ENCODE data around the gene PPP1R37.
"Not testable (repeated sequence)": the region's sequence is repeated elsewhere in the genome, so short reads cannot be mapped to it uniquely, and the experiment has no call there.

The PPP1R37 gene

GRCh38 chr19:45118106-45118505, 25.1 kb downstream of the PPP1R37 start:
- no peak for DNase-seq

- DNase-seq: not testable (repeated sequence)
Observed at GRCh38 chr19:45118591-45119355, 25.8 kb downstream of the PPP1R37 start.

GRCh38 chr19:45119582-45119981, 26.6 kb downstream of the PPP1R37 start:
- no peak for DNase-seq

GRCh38 chr19:45121827-45122345, 28.9 kb downstream of the PPP1R37 start:
- DNase-seq: no peak

GRCh38 chr19:45122832-45123231, 29.9 kb downstream of the PPP1R37 start:
- no peak for DNase-seq

- DNase-seq: no peak
Observed at GRCh38 chr19:45123440-45123850, 30.5 kb downstream of the PPP1R37 start.

- no peak for DNase-seq
Observed at GRCh38 chr19:45124021-45124420, 31.0 kb downstream of the PPP1R37 start.

GRCh38 chr19:45125360-45125759, 32.4 kb downstream of the PPP1R37 start:
- no peak for DNase-seq

GRCh38 chr19:45125975-45126493, 33.1 kb downstream of the PPP1R37 start:
- DNase-seq: peak; percentile 40

- no peak for DNase-seq
Observed at GRCh38 chr19:45126654-45127053, 33.7 kb downstream of the PPP1R37 start.

- DNase-seq: peak; percentile 19
Observed at GRCh38 chr19:45128146-45128545, 35.2 kb downstream of the PPP1R37 start.

- DNase-seq: no peak
Observed at GRCh38 chr19:45128806-45129205, 35.8 kb downstream of the PPP1R37 start.

GRCh38 chr19:45130236-45130635, 37.3 kb downstream of the PPP1R37 start:
- no peak for DNase-seq

GRCh38 chr19:45130888-45131615, 38.1 kb downstream of the PPP1R37 start:
- DNase-seq: peak; percentile 86

- DNase-seq: no peak
Observed at GRCh38 chr19:45133661-45134060, 40.7 kb downstream of the PPP1R37 start.

GRCh38 chr19:45135176-45135885, 42.4 kb downstream of the PPP1R37 start:
- no peak for DNase-seq

- no peak for DNase-seq
Observed at GRCh38 chr19:45136507-45137178, 43.7 kb downstream of the PPP1R37 start.

- DNase-seq: no peak
Observed at GRCh38 chr19:45137179-45137761, 44.3 kb downstream of the PPP1R37 start.

GRCh38 chr19:45138303-45138751, 45.3 kb downstream of the PPP1R37 start:
- DNase-seq: no peak

- no peak for DNase-seq
Observed at GRCh38 chr19:45139286-45140143, 46.5 kb downstream of the PPP1R37 start.

- DNase-seq: no peak
Observed at GRCh38 chr19:45140144-45140503, 47.1 kb downstream of the PPP1R37 start.
